IPS-18c (cell line): ENCODE measurements around the gene NATD1.

Experiments
- H3K4me3 ChIP-seq: 2 replicates; pipeline ENCODE4 v1.7.0; 2013; ENCODE audit warnings: low read depth, mild to moderate bottlenecking, low read length, moderate library complexity; ENCODE audit not compliant: insufficient read depth
- H3K9me3 ChIP-seq: one replicate; pipeline ENCODE4 v1.6.1; 2013; ENCODE audit warnings: mild to moderate bottlenecking, low read length, moderate library complexity; ENCODE audit not compliant: control insufficient read depth, insufficient read depth

NATD1 gene

GRCh38 chr17:21213638-21214014, 39.6 kb downstream of the NATD1 start:
- Histone ChIP-seq H3K4me3 (peak overlapping the region; percentile 98), H3K9me3 (no peaks in the 10 kb centered on the region)

GRCh38 chr17:21212826-21213637, 40.2 kb downstream of the NATD1 start:
- Histone ChIP-seq H3K9me3 (no peaks in the 10 kb centered on the region), H3K4me3 (peak overlapping the region; percentile 98)

GRCh38 chr17:21211825-21212479, 41.3 kb downstream of the NATD1 start:
- H3K4me3 ChIP-seq, result no peak overlapping the region
- no peaks in the 10 kb centered on the region for H3K9me3 ChIP-seq

GRCh38 chr17:21210411-21211076, 42.7 kb downstream of the NATD1 start:
- H3K4me3 ChIP-seq, result no peak overlapping the region
- no peaks in the 10 kb centered on the region for H3K9me3 ChIP-seq

GRCh38 chr17:21209511-21210175, 43.6 kb downstream of the NATD1 start:
- H3K9me3 ChIP-seq, result no peaks in the 10 kb centered on the region
- no peak overlapping the region for H3K4me3 ChIP-seq

GRCh38 chr17:21208352-21208751, 44.9 kb downstream of the NATD1 start:
- Histone ChIP-seq H3K4me3 (no peak overlapping the region), H3K9me3 (no peaks in the 10 kb centered on the region)

- H3K9me3 ChIP-seq, result no peaks in the 10 kb centered on the region
- no peak overlapping the region for H3K4me3 ChIP-seq
Measured at GRCh38 chr17:21204935-21205334, 48.3 kb downstream of the NATD1 start.

GRCh38 chr17:21202512-21202911, 50.7 kb downstream of the NATD1 start:
- Histone ChIP-seq H3K4me3 (no peak overlapping the region), H3K9me3 (no peaks in the 10 kb centered on the region)

GRCh38 chr17:21201874-21202273, 51.3 kb downstream of the NATD1 start:
- Histone ChIP-seq H3K4me3 (no peak overlapping the region), H3K9me3 (no peaks in the 10 kb centered on the region)

GRCh38 chr17:21201298-21201595, 52.0 kb downstream of the NATD1 start:
- peak overlapping the region; percentile 2; the same call in 1 of the 2 replicates for H3K4me3 ChIP-seq

GRCh38 chr17:21200590-21201297, 52.5 kb downstream of the NATD1 start:
- Histone ChIP-seq H3K9me3 (no peaks in the 10 kb centered on the region), H3K4me3 (peak overlapping the region; percentile 2; the same call in 1 of the 2 replicates)

More at GRCh38 chr17:21201298-21201595, 52.0 kb downstream of the NATD1 start:
- no peaks in the 10 kb centered on the region for H3K9me3 ChIP-seq

- Histone ChIP-seq H3K4me3 (no peak overlapping the region), H3K9me3 (no peaks in the 10 kb centered on the region)
Measured at GRCh38 chr17:21199856-21200255, 53.4 kb downstream of the NATD1 start.

- H3K9me3 ChIP-seq, result no peaks in the 10 kb centered on the region
Measured at GRCh38 chr17:21199311-21199710, 53.9 kb downstream of the NATD1 start.

GRCh38 chr17:21198411-21198810, 54.8 kb downstream of the NATD1 start:
- no peaks in the 10 kb centered on the region for H3K9me3 ChIP-seq
- no peak overlapping the region for H3K4me3 ChIP-seq

More at GRCh38 chr17:21199311-21199710, 53.9 kb downstream of the NATD1 start:
- H3K4me3 ChIP-seq, result no peak overlapping the region

GRCh38 chr17:21196126-21196525, 57.1 kb downstream of the NATD1 start:
- no peaks in the 10 kb centered on the region for H3K9me3 ChIP-seq
- no peak overlapping the region for H3K4me3 ChIP-seq

GRCh38 chr17:21194703-21195102, 58.5 kb downstream of the NATD1 start:
- Histone ChIP-seq H3K9me3 (no peaks in the 10 kb centered on the region), H3K4me3 (no peak overlapping the region)

- H3K4me3 ChIP-seq, result no peak overlapping the region
- H3K9me3 ChIP-seq, result no peaks in the 10 kb centered on the region
Measured at GRCh38 chr17:21194226-21194625, 59.0 kb downstream of the NATD1 start.
